Posterior vena cava (tissue), 2 donors: ENCODE results near the gene RFNG. TPM values are rescaled to one million over a fixed set of nuclear protein-coding genes. Genes with fewer than 3 reads are reported as not detected.

Source experiments
- DNase-seq: peaks from one replicate; pipeline ENCODE4 v3.0.0-alpha.2; 2020; ENCODE audit warnings: low spot score
- intact Hi-C, 2 donors: fragments of 100-400 bp; cut with DNase I; formaldehyde crosslinking; loops; one replicate each; pipeline versions ENCODE4 v1.14.1 to v1.14.2; 2022 to 2023
- total RNA-seq, 2 donors: library from RNA; stranded (reverse); fragmentation: NEBNext Ultra II Directional; extraction: Animal tissue kit (Norgen Biotek cat#: 25700); gene quantifications; one replicate each; pipeline ENCODE4 v1.2.1, GENCODE V29; 2021
- donor health status: DM: yes; HTN: yes; CAD: no.
- donor health status: DM: yes; HTN: yes; CAD: no.

RFNG gene
- total RNA-seq, 2 donors from 2014 or later = 23.7 to 26.4 TPM

GRCh38 chr17:82080048-82080788, 28.6 kb upstream of the RFNG start:
- no peak for DNase-seq
- intact Hi-C loops = no loop called here

- intact Hi-C loops = no loop called here
- DNase-seq = no peak
Measured at GRCh38 chr17:82079001-82079677, 27.5 kb upstream of the RFNG start.

- intact Hi-C loops = no loop called here
- DNase-seq = no peak
Measured at GRCh38 chr17:82078433-82078832, 26.8 kb upstream of the RFNG start.

GRCh38 chr17:82077617-82078358, 26.2 kb upstream of the RFNG start:
- DNase-seq = no peak
- intact Hi-C loops = no loop called here

- no peak for DNase-seq
- intact Hi-C loops = no loop called here
Measured at GRCh38 chr17:82076785-82077591, 25.4 kb upstream of the RFNG start.

GRCh38 chr17:82076018-82076784, 24.6 kb upstream of the RFNG start:
- DNase-seq = no peak
- intact Hi-C loops = no loop called here

- no peak for DNase-seq
- intact Hi-C loops = no loop called here
Measured at GRCh38 chr17:82073446-82073845, 21.8 kb upstream of the RFNG start.

GRCh38 chr17:82072827-82073226, 21.2 kb upstream of the RFNG start:
- DNase-seq = no peak
- intact Hi-C loops = no loop called here

- intact Hi-C loops = no loop called here
Measured at GRCh38 chr17:82070611-82071010, 19.0 kb upstream of the RFNG start.

GRCh38 chr17:82065638-82066303, 14.2 kb upstream of the RFNG start, which contains the start of gene DUS1L:
Gene DUS1L (minus strand): TSS chr17:82065804. CDS start chr17:82065059, 745 bp downstream.
- DNase-seq = peak; percentile 91
- intact Hi-C loops = no loop called here

More at GRCh38 chr17:82070611-82071010, 19.0 kb upstream of the RFNG start:
- no peak for DNase-seq

- no peak for DNase-seq
- intact Hi-C loops = no loop called here
Measured at GRCh38 chr17:82065193-82065637, 13.6 kb upstream of the RFNG start.

GRCh38 chr17:82064433-82065192, 13.0 kb upstream of the RFNG start:
- no peak for DNase-seq
- intact Hi-C loops = no loop called here

- intact Hi-C loops = no loop called here
- no peak for DNase-seq
Measured at GRCh38 chr17:82063424-82064415, 12.1 kb upstream of the RFNG start.

GRCh38 chr17:82062984-82063368, 11.4 kb upstream of the RFNG start:
- intact Hi-C loops = no loop called here
- no peak for DNase-seq

GRCh38 chr17:82062076-82062983, 10.7 kb upstream of the RFNG start:
- intact Hi-C loops = no loop called here
- DNase-seq = no peak
